Measurements from ENCODE around the gene PPID. TPM values are rescaled to one million over a fixed set of nuclear protein-coding genes. Genes with fewer than 3 reads are reported as not detected.
A peak's percentile ranks its signal among the peaks of the same experiment; 100 is the strongest.

PPID gene
- total RNA-seq, 4 donors from 2014 or later = 15.6 to 23.9 (median 20.4) TPM

DNA sequence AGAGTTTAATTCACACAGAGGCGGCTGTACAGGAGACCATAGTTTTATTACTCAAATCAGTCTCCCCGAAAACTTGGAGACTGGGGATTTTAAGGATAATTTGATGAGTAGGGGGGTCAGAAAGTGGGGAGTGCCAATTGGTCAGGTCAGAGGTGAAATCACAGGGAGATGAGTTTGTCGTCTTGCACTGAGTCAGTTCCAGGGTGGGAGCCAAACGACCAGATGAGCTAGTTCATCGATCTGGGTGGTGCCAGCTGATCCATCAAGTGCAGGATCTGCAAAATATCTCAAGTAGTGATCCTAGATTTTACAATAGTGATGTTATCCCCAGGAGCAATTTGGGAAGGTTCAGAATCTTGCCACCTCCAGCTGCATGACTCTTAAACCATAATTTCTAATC, 47.1 kb downstream of the PPID start:
- ATAC-seq (ENCODE audit: low FRiP score) = no peak
- TF ChIP-seq, protein P1, sequence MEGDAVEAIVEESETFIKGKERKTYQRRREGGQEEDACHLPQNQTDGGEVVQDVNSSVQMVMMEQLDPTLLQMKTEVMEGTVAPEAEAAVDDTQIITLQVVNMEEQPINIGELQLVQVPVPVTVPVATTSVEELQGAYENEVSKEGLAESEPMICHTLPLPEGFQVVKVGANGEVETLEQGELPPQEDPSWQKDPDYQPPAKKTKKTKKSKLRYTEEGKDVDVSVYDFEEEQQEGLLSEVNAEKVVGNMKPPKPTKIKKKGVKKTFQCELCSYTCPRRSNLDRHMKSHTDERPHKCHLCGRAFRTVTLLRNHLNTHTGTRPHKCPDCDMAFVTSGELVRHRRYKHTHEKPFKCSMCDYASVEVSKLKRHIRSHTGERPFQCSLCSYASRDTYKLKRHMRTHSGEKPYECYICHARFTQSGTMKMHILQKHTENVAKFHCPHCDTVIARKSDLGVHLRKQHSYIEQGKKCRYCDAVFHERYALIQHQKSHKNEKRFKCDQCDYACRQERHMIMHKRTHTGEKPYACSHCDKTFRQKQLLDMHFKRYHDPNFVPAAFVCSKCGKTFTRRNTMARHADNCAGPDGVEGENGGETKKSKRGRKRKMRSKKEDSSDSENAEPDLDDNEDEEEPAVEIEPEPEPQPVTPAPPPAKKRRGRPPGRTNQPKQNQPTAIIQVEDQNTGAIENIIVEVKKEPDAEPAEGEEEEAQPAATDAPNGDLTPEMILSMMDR (IDR thresholded peaks at IDR 0.05) = no peak
- DNase-seq (ENCODE audit: low spot score) = no peak

DNA sequence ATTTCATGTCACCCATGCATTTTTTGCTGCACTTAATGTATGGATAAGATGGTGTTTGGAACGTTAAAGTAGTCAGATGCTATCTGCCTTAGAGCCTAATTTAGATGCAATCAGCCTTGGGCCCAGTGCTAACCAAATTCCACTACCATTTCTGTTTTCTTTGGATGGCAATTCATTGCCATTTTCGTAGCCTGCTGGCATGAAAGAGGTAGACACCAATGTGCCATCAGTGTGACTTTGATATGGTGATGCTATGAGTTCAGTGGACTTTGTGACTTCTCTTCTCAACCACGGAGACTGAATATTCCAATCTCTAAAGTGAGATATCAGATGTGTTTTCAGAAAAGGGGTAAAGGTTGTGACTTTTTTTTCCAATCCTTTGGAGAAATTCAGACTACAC, 49.6 kb downstream of the PPID start:
- TF ChIP-seq, protein P1 (IDR thresholded peaks at IDR 0.05) = no peak
- DNase-seq (ENCODE audit: low spot score) = no peak
- ATAC-seq (ENCODE audit: low FRiP score) = no peak

DNA sequence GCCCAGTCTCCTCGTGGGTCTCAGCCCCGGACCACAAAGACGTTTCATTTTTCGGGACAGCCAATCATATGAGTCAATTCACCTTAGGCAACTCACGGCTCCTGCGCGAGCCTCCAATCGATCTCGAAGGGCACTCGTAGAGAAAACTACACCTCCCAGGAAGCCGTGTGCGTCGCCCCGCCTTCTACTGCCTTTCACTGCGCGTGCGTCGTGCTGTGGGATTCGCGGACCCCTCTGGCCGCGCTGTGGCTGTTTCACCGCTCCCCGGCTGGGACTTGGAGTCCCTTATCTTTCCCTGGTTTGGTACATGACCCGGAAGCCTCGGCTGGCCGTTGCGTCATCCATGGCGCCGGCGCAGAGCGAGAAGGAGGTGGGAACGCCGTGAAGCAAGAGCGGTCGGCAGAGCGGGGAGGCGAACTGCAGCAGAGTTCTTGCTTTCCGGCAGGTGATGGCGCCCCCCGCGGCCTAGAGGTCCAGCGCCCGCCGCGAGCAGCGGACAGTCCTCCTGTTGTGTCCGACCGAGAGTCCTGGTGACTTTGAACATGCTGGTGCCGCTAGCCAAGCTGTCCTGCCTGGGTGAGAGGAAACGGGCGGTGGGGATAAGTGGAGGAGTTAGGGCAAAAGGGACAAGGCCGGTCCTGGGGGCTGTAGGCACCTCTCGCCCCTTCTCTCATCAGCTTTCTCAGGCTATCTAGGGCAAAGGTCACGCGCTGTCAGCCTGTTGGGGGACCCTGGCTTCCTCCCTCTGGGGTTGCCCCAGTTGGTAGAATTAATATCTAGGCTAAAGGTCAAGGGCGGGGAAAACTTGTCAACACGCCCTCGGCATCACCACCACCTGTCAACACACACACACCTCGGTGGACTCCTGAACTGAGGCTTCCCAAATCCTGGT, 51.0 kb downstream of the PPID start, which contains the start of gene ETFDH:
ETFDH (plus strand) TSS at position 382 of the 892 bp plus-strand sequence; CDS start at position 543, 161 bp downstream.
- TF ChIP-seq, protein P1 (IDR thresholded peaks at IDR 0.05) = peak in 2 of 3 donors; percentile 74 to 80
- ATAC-seq (ENCODE audit: low FRiP score) = peak; percentile 98
- DNase-seq (ENCODE audit: low spot score) = peak; percentile 90

DNA sequence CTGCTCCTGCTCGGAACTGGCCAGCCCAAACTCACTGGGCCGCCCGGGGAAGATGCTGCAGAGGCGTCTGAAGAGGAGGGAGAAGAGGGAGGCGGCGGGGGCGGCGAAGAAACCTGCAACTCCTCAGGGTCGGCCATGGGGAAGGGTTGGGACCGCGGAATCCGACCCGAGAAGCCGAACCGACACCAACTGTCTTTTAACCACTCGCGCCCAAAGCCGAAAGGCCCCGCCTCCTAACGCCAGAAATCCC, 51.6 kb downstream of the PPID start, which contains the start of gene C4orf46:
C4orf46 (minus strand) TSS at position 223 of the 250 bp plus-strand sequence; CDS start at position 137, 86 bp downstream.
- TF ChIP-seq, protein P1 (IDR thresholded peaks at IDR 0.05) = no peak
- no peak for ATAC-seq (ENCODE audit: low FRiP score)
- peak; percentile 80 for DNase-seq (ENCODE audit: low spot score)

DNA sequence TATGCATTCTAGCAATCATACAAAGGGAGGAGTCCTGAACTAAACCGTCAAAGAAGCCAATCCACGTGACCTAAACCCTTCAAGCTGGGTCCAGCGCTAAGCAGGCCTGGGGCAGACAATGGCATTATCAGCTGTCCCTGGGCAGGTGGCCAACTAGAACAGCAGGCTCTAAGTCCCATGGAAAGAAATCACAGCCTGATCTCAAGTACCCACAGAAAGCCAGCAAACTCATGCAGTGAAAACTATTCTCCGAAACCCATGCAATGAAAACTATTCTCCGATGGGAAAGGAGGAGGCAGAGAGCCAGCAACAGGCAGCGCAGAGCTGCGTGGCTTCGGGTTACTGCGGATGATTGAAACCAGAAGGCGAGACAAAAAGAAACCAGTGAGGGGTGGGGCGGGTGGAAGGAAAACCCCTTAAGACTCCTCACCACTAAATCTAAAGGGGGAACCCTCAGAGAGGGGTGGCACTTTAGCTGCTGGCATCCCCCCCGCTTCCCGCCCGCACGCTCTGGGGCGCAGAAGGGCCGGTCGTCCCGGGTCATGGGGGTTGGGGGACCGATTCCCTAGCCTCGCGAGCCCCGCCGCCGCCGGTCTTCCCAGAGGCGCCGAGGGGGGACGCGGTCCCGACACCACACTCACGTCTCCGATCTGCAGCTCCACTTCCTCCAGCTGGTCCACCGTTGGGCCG, 52.1 kb downstream of the PPID start:
- ATAC-seq (ENCODE audit: low FRiP score) (peak; percentile 13), DNase-seq (ENCODE audit: low spot score) (peak; percentile 29)
- TF ChIP-seq, protein P1 (IDR thresholded peaks at IDR 0.05) = no peak

DNA sequence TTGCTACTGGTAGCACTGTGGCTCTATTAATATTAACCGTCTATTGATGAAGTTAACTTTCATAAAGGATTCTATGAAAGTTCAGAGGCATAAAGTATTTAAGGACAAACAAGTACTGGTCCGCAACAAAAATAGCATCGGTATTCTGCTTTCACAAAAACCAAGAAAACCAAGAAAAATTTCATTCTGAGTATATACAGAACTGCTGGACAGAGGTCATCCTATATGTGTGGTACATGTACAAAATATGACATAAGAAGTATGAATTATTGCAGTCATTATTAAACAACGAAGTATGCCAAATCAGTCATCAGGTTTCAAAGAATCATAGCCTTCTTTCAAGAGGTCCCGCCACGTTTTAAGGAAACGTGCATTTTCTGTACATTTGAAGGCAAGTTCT, 53.9 kb downstream of the PPID start:
- DNase-seq (ENCODE audit: low spot score) = no peak
- ATAC-seq (ENCODE audit: low FRiP score) = no peak
- TF ChIP-seq, protein P1 (IDR thresholded peaks at IDR 0.05) = no peak

Data from omental fat pad (tissue), 4 donors.